Upper lobe of left lung (tissue), 4 donors: ENCODE data around the gene SREBF1.

Experiments used
- CTCF ChIP-seq, 6 experiments: fragments of 450-650 bp in 4 of 6; fragments of 200-600 bp in 2 of 6; sonication (generic) in 2 of 6; IDR thresholded peaks; one replicate each; pipeline ENCODE4 v1.5.1; 2016 to 2019; ENCODE audit warnings: antibody characterized with exemption in 6 of 6
- POLR2A ChIP-seq, 4 donors: fragments of 450-650 bp; IDR thresholded peaks; one replicate each; pipeline ENCODE4 v1.5.1; 2016 to 2017; ENCODE audit warnings: antibody characterized with exemption in 4 of 4, mild to moderate bottlenecking in 2 of 4
- POLR2AphosphoS5 ChIP-seq, 2 donors: sonication (generic); formaldehyde crosslinking; IDR thresholded peaks; one replicate each; pipeline ENCODE4 v1.5.1; 2017; ENCODE audit warnings: antibody characterized with exemption in 2 of 2

GRCh38 chr17:17822189-17822588 is 14.6 kb downstream of the SREBF1 start:
- TF ChIP-seq POLR2A (IDR thresholded peaks at IDR 0.05) (peak in 1 of 4 donors; percentile 8), CTCF (IDR thresholded peaks at IDR 0.05) (no peak), POLR2AphosphoS5 (IDR thresholded peaks at IDR 0.05) (no peak)
